CD4-positive, alpha-beta T cell treated with Interleukin-1 beta for 1 hour (primary cell): ENCODE results near the gene A4GALT.

Experiments
- DNase-seq, 2 donors: peaks; one replicate each; pipeline ENCODE4 v3.0.0-alpha.2; 2020 to 2022

A4GALT gene

GRCh38 chr22:42700355-42700754 lies 20.3 kb downstream of the A4GALT start:
- DNase-seq, result no peak

GRCh38 chr22:42699976-42700352 lies 20.7 kb downstream of the A4GALT start:
- no peak for DNase-seq

- DNase-seq, result no peak
These were observed 21.2 kb downstream of the A4GALT start for GRCh38 chr22:42699281-42699975.

GRCh38 chr22:42697542-42698013 lies 23.1 kb downstream of the A4GALT start:
- DNase-seq, result no peak

- DNase-seq, result no peak
These were observed 24.2 kb downstream of the A4GALT start for GRCh38 chr22:42696331-42696967.

- no peak for DNase-seq
These were observed 25.4 kb downstream of the A4GALT start for GRCh38 chr22:42695294-42695693.

- DNase-seq, result no peak
These were observed 26.6 kb downstream of the A4GALT start for GRCh38 chr22:42693763-42694683.

GRCh38 chr22:42693055-42693762 lies 27.5 kb downstream of the A4GALT start:
- no peak for DNase-seq

GRCh38 chr22:42692239-42693054 lies 28.2 kb downstream of the A4GALT start:
- peak in 1 of 2 donors; percentile 36 for DNase-seq

GRCh38 chr22:42691440-42691839 lies 29.2 kb downstream of the A4GALT start:
- DNase-seq, result no peak

GRCh38 chr22:42688241-42689211 lies 32.1 kb downstream of the A4GALT start:
- DNase-seq, result no peak

GRCh38 chr22:42686756-42687491 lies 33.7 kb downstream of the A4GALT start:
- no peak for DNase-seq

GRCh38 chr22:42685941-42686653 lies 34.6 kb downstream of the A4GALT start:
- no peak for DNase-seq

- DNase-seq, result no peak
These were observed 36.0 kb downstream of the A4GALT start for GRCh38 chr22:42684462-42685195.

GRCh38 chr22:42683578-42684283 lies 36.9 kb downstream of the A4GALT start:
- no peak for DNase-seq

GRCh38 chr22:42682113-42682851 lies 38.4 kb downstream of the A4GALT start:
- DNase-seq, result no peak

- peak in 1 of 2 donors; percentile 36 for DNase-seq
These were observed 40.0 kb downstream of the A4GALT start for GRCh38 chr22:42680648-42681047.
